Naive thymus-derived CD4-positive, alpha-beta T cell (primary cell): ENCODE data around the gene ELMO1. TPM values are rescaled to one million over a fixed set of nuclear protein-coding genes. Genes with fewer than 3 reads are reported as not detected.

ENCODE experiments used
- ATAC-seq: fragments of 150-1000 bp; cut with Tn5 transposase; 2 replicates; pipeline ENCODE4 v1.10.0; 2021; ENCODE audit warnings: mild to moderate bottlenecking, moderate library complexity
- CTCF ChIA-PET: fragments of 350-600 bp; sonication (Branson Sonifier 250); formaldehyde crosslinking; loops from one replicate; lab custom pipeline; 2021; ENCODE audit warnings: antibody characterized with exemption; lab: Charles Lee
- POLR2A ChIA-PET: fragments of 350-600 bp; sonication (Branson Sonifier 250); formaldehyde crosslinking; loops from one replicate; lab custom pipeline; 2021; ENCODE audit warnings: antibody characterized with exemption, inconsistent platforms; lab: Charles Lee
- DNase-seq, 9 donors: peaks; one replicate each; pipeline versions ENCODE4 v3.0.0 to v3.0.0-alpha.2; 2020 to 2022; ENCODE audit warnings: mixed read lengths in 1 of 9
- H3K27ac ChIP-seq: one replicate; pipeline ENCODE4 v1.7.0; 2013; ENCODE audit warnings: mild to moderate bottlenecking, low read depth, low read length, moderate library complexity
- H3K27me3 ChIP-seq, 2 donors: one replicate each; pipeline ENCODE4 v1.7.0; 2013; ENCODE audit warnings: low read length in 2 of 2, mild to moderate bottlenecking in 2 of 2, moderate library complexity in 2 of 2; ENCODE audit not compliant: control insufficient read depth in 2 of 2, insufficient read depth in 2 of 2
- H3K36me3 ChIP-seq, 3 experiments: 1 replicate in 2 of 3; 2 replicates in 1 of 3; pipeline ENCODE4 v1.7.0; 2013; ENCODE audit warnings: low read length in 3 of 3, mild to moderate bottlenecking in 3 of 3, moderate library complexity in 1 of 3; ENCODE audit not compliant: insufficient read depth in 3 of 3, control insufficient read depth in 2 of 3
- H3K4me1 ChIP-seq, 2 donors: one replicate each; pipeline ENCODE4 v1.7.0; 2013; ENCODE audit warnings: low read length in 2 of 2, mild to moderate bottlenecking in 2 of 2, moderate library complexity in 1 of 2; ENCODE audit not compliant: control insufficient read depth in 2 of 2, insufficient read depth in 2 of 2
- H3K4me3 ChIP-seq: 2 replicates; pipeline ENCODE4 v1.7.0; 2013; ENCODE audit warnings: mild to moderate bottlenecking, low read length
- H3K9me3 ChIP-seq, 3 experiments: 1 replicate in 2 of 3; 2 replicates in 1 of 3; pipeline ENCODE4 v1.7.0; 2013; ENCODE audit warnings: low read length in 3 of 3; ENCODE audit not compliant: control insufficient read depth in 2 of 3
- H3K27ac Mint-ChIP-seq, 9 donors: one replicate each; pipeline ENCODE4 v1.8.0; 2020 to 2022; ENCODE audit warnings: mixed read lengths in 9 of 9, mild to moderate bottlenecking in 8 of 9, moderate library complexity in 5 of 9, inconsistent platforms in 2 of 9
- H3K27me3 Mint-ChIP-seq, 5 donors: one replicate each; pipeline ENCODE4 v1.8.0; 2021 to 2022; ENCODE audit warnings: mixed read lengths in 5 of 5, mild to moderate bottlenecking in 1 of 5
- H3K36me3 Mint-ChIP-seq, 5 donors: one replicate each; pipeline ENCODE4 v1.8.0; 2020 to 2022; ENCODE audit warnings: mixed read lengths in 5 of 5, mild to moderate bottlenecking in 3 of 5, inconsistent platforms in 1 of 5
- H3K4me1 Mint-ChIP-seq, 7 donors: one replicate each; pipeline ENCODE4 v1.8.0; 2020 to 2022; ENCODE audit warnings: mixed read lengths in 7 of 7, mild to moderate bottlenecking in 3 of 7, inconsistent platforms in 1 of 7
- H3K4me3 Mint-ChIP-seq, 10 donors: one replicate each; pipeline ENCODE4 v1.8.0; 2020 to 2022; ENCODE audit warnings: mild to moderate bottlenecking in 10 of 10, mixed read lengths in 10 of 10, moderate library complexity in 6 of 10, inconsistent platforms in 2 of 10
- H3K9me3 Mint-ChIP-seq, 11 donors: one replicate each; pipeline ENCODE4 v1.8.0; 2020 to 2022; ENCODE audit warnings: mixed read lengths in 11 of 11, mild to moderate bottlenecking in 4 of 11, inconsistent platforms in 1 of 11, moderate library complexity in 1 of 11
- intact Hi-C, 2 donors: fragments of 100-400 bp; cut with micrococcal nuclease; formaldehyde crosslinking; loops; one replicate each; pipeline ENCODE4 v1.15.1; 2023
- polyA plus RNA-seq, 2 donors: library from polyadenylated mRNA; unstranded; fragments of 300-500 nt; fragmentation: Illumina TruSeq; gene quantifications; one replicate each; pipeline ENCODE4 v1.2.3, GENCODE V29; 2021
- total RNA-seq, 6 experiments: library from RNA in 5 of 6; stranded (reverse) in 5 of 6; gene quantifications; 1 replicate in 5 of 6; 2 replicates in 1 of 6; pipeline ENCODE4 v1.2.3 and lab custom pipeline; 2021 to 2026

The ELMO1 gene
- total and polyA plus RNA-seq, 7 experiments from 2014 or later = 63.6 to 160 (median 124) TPM

- Histone ChIP-seq H3K27ac (no peak overlapping the region), H3K9me3 (no peaks in the 10 kb centered on the region), H3K27me3 (no peaks in the 10 kb centered on the region), H3K4me1 (peaks cover 0 to 21% of the 10 kb centered on the region in 2 donors), H3K36me3 (no peaks in the 10 kb centered on the region), H3K4me3 (no peak overlapping the region)
- Mint-ChIP-seq H3K4me1 (peaks cover 41 to 93% (median 75%) of the 10 kb centered on the region in 7 donors), H3K27me3 (no peaks in the 10 kb centered on the region), H3K36me3 (peaks cover 0 to 14% (median 0%) of the 10 kb centered on the region in 5 donors), H3K9me3 (no peaks in the 10 kb centered on the region), H3K4me3 (peak overlapping the region in 3 of 10 donors; percentile 0 to 46 (median 8)), H3K27ac (peak overlapping the region in 2 of 9 donors; percentile 12 to 73)
- ChIA-PET POLR2A (no interaction called here), CTCF (interaction anchor here (0.6 to 1.3 kb wide), 2 partner anchors 15 to 46 kb away, joined by 4 read pairs; no protein-coding TSS in a partner anchor)
- ATAC-seq = no peak
- intact Hi-C loops = no loop called here
- no peak for DNase-seq
These were observed 55.2 kb downstream of the ELMO1 start for GRCh38 chr7:37393476-37393875.

GRCh38 chr7:37392673-37393017 is 56.0 kb downstream of the ELMO1 start:
- H3K4me1 ChIP-seq = peaks cover 0 to 21% of the 10 kb centered on the region in 2 donors
- H3K9me3 ChIP-seq = no peaks in the 10 kb centered on the region
- Mint-ChIP-seq H3K9me3 (no peaks in the 10 kb centered on the region), H3K27me3 (no peaks in the 10 kb centered on the region), H3K36me3 (peaks cover 0 to 14% (median 0%) of the 10 kb centered on the region in 5 donors), H3K4me1 (peaks cover 41 to 84% (median 66%) of the 10 kb centered on the region in 7 donors), H3K4me3 (peak overlapping the region in 3 of 10 donors; percentile 46 to 60 (median 56)), H3K27ac (peak overlapping the region in 5 of 9 donors; percentile 2 to 82 (median 73))
- ChIA-PET CTCF (interaction anchor here (0.9 kb wide), 1 partner anchor 119 kb away, joined by 3 read pairs; no protein-coding TSS in a partner anchor), POLR2A (no interaction called here)
- no peaks in the 10 kb centered on the region for H3K36me3 ChIP-seq
- no peaks in the 10 kb centered on the region for H3K27me3 ChIP-seq
- H3K4me3 ChIP-seq = no peak overlapping the region
- ATAC-seq (no peak), DNase-seq (no peak)
- no peak overlapping the region for H3K27ac ChIP-seq
- intact Hi-C loops = no loop called here

- ATAC-seq = peak; percentile 67
- Mint-ChIP-seq H3K4me3 (peak overlapping the region in 3 of 10 donors; percentile 29 to 56 (median 47)), H3K9me3 (no peaks in the 10 kb centered on the region), H3K4me1 (peaks cover 43 to 79% (median 61%) of the 10 kb centered on the region in 7 donors), H3K27me3 (no peaks in the 10 kb centered on the region), H3K36me3 (peaks cover 0 to 11% (median 0%) of the 10 kb centered on the region in 5 donors), H3K27ac (peak overlapping the region in 5 of 9 donors; percentile 32 to 90 (median 73))
- POLR2A ChIA-PET = no interaction called here
- intact Hi-C loops = no loop called here
- no peak for DNase-seq
- no peaks in the 10 kb centered on the region for H3K36me3 ChIP-seq
- no peaks in the 10 kb centered on the region for H3K27me3 ChIP-seq
- H3K9me3 ChIP-seq = no peaks in the 10 kb centered on the region
- CTCF ChIA-PET = interaction anchor here (0.9 kb wide), 1 partner anchor 118 kb away, joined by 3 read pairs; no protein-coding TSS in a partner anchor
- H3K4me1 ChIP-seq = peaks cover 0 to 21% of the 10 kb centered on the region in 2 donors
- no peak overlapping the region for H3K4me3 ChIP-seq
- H3K27ac ChIP-seq = no peak overlapping the region
These were observed 56.6 kb downstream of the ELMO1 start for GRCh38 chr7:37391791-37392672.

GRCh38 chr7:37390114-37390513 is 58.5 kb downstream of the ELMO1 start:
- peaks cover 36 to 66% (median 55%) of the 10 kb centered on the region in 7 donors for H3K4me1 Mint-ChIP-seq

GRCh38 chr7:37388811-37389210 is 59.9 kb downstream of the ELMO1 start:
- Mint-ChIP-seq H3K4me3 (no peak overlapping the region), H3K36me3 (peaks cover 0 to 20% (median 0%) of the 10 kb centered on the region in 5 donors), H3K9me3 (no peaks in the 10 kb centered on the region), H3K27ac (no peak overlapping the region), H3K27me3 (no peaks in the 10 kb centered on the region), H3K4me1 (peaks cover 29 to 62% (median 47%) of the 10 kb centered on the region in 7 donors)
- no peaks in the 10 kb centered on the region for H3K27me3 ChIP-seq
- DNase-seq = no peak
- intact Hi-C loops = no loop called here
- H3K27ac ChIP-seq = no peak overlapping the region
- no peaks in the 10 kb centered on the region for H3K36me3 ChIP-seq
- peaks cover 0 to 14% of the 10 kb centered on the region in 2 donors for H3K4me1 ChIP-seq
- POLR2A ChIA-PET = no interaction called here
- H3K4me3 ChIP-seq = no peak overlapping the region
- no peaks in the 10 kb centered on the region for H3K9me3 ChIP-seq
- no peak for ATAC-seq
- CTCF ChIA-PET = no interaction called here

More at GRCh38 chr7:37390114-37390513, 58.5 kb downstream of the ELMO1 start:
- no peaks in the 10 kb centered on the region for H3K9me3 Mint-ChIP-seq
- H3K36me3 ChIP-seq = no peaks in the 10 kb centered on the region
- no peak for DNase-seq
- H3K27ac Mint-ChIP-seq = no peak overlapping the region
- no peaks in the 10 kb centered on the region for H3K27me3 Mint-ChIP-seq
- POLR2A ChIA-PET = no interaction called here
- CTCF ChIA-PET = no interaction called here
- peaks cover 0 to 15% (median 0%) of the 10 kb centered on the region in 5 donors for H3K36me3 Mint-ChIP-seq
- H3K9me3 ChIP-seq = no peaks in the 10 kb centered on the region
- intact Hi-C loops = no loop called here
- H3K27me3 ChIP-seq = no peaks in the 10 kb centered on the region
- H3K4me1 ChIP-seq = peaks cover 0 to 16% of the 10 kb centered on the region in 2 donors
- H3K27ac ChIP-seq = no peak overlapping the region
- no peak for ATAC-seq
- no peak overlapping the region for H3K4me3 ChIP-seq
- H3K4me3 Mint-ChIP-seq = no peak overlapping the region

GRCh38 chr7:37385787-37386186 is 62.9 kb downstream of the ELMO1 start:
- no peak for DNase-seq
- no peaks in the 10 kb centered on the region for H3K9me3 Mint-ChIP-seq
- H3K27me3 Mint-ChIP-seq = no peaks in the 10 kb centered on the region
- ChIA-PET CTCF (no interaction called here), POLR2A (interaction anchor here (0.8 kb wide), 1 partner anchor 28 kb away, joined by 3 read pairs; no protein-coding TSS in a partner anchor)
- Histone ChIP-seq H3K4me3 (no peak overlapping the region), H3K4me1 (no peaks in the 10 kb centered on the region), H3K27ac (no peak overlapping the region), H3K9me3 (no peaks in the 10 kb centered on the region), H3K27me3 (no peaks in the 10 kb centered on the region), H3K36me3 (no peaks in the 10 kb centered on the region)
- H3K4me1 Mint-ChIP-seq = peaks cover 23 to 63% (median 35%) of the 10 kb centered on the region in 7 donors
- intact Hi-C loops = loop anchor here in 1 of 2 donors (2.0 kb wide), 1 partner anchor 17 kb away; no protein-coding TSS in a partner anchor
- ATAC-seq = peak; percentile 42
- peak overlapping the region in 3 of 9 donors; percentile 5 to 77 (median 51) for H3K27ac Mint-ChIP-seq
- H3K36me3 Mint-ChIP-seq = peaks cover 0 to 25% (median 0%) of the 10 kb centered on the region in 5 donors
- H3K4me3 Mint-ChIP-seq = no peak overlapping the region
